Transverse colon (tissue), 4 donors: ENCODE results near the gene KRT81. TPM values are rescaled to one million over a fixed set of nuclear protein-coding genes. Genes with fewer than 3 reads are reported as not detected.

ENCODE experiments used
- DNase-seq: peaks from one replicate; pipeline ENCODE4 v3.0.0-alpha.2; 2019
- H3K27ac ChIP-seq, 4 donors: fragments of 200-600 bp; sonication (generic); 2 replicates each; pipeline ENCODE4 v1.5.1; 2016 to 2018; ENCODE audit warnings: inconsistent platforms in 4 of 4
- H3K27me3 ChIP-seq: fragments of 200-600 bp; sonication (generic); 2 replicates; pipeline ENCODE4 v1.5.1; 2017; ENCODE audit warnings: inconsistent platforms
- H3K36me3 ChIP-seq, 4 donors: fragments of 200-600 bp; sonication (generic); 2 replicates each; pipeline ENCODE4 v1.5.1; 2017 to 2019; ENCODE audit warnings: inconsistent platforms in 4 of 4
- H3K4me1 ChIP-seq, 4 donors: fragments of 200-600 bp; sonication (generic); 2 replicates each; pipeline ENCODE4 v1.5.1; 2017 to 2020; ENCODE audit warnings: inconsistent platforms in 4 of 4
- H3K4me3 ChIP-seq, 4 donors: fragments of 200-600 bp; sonication (generic); 1 replicate in 1 of 4; 2 replicates in 3 of 4; pipeline versions ENCODE4 v1.5.1 to v1.6.1; 2017 to 2019; ENCODE audit warnings: inconsistent platforms in 4 of 4
- H3K9me3 ChIP-seq, 2 donors: fragments of 200-600 bp; sonication (generic); 2 replicates each; pipeline ENCODE4 v1.5.1; 2017 to 2019; ENCODE audit warnings: inconsistent platforms in 2 of 2
- EP300 ChIP-seq: sonication (generic); formaldehyde crosslinking; IDR thresholded peaks from one replicate; pipeline ENCODE4 v1.6.1; 2017; ENCODE audit warnings: antibody characterized with exemption, low read depth
- POLR2A ChIP-seq: fragments of 450-650 bp; IDR thresholded peaks from one replicate; pipeline ENCODE4 v1.6.1; 2016; ENCODE audit warnings: antibody characterized with exemption, mild to moderate bottlenecking, moderate library complexity
- POLR2AphosphoS5 ChIP-seq, 3 donors: sonication (generic); formaldehyde crosslinking; IDR thresholded peaks; one replicate each; pipeline ENCODE4 v1.6.1; 2016; ENCODE audit warnings: antibody characterized with exemption in 3 of 3
- WGBS, 2 donors: methylation state at CpG; one replicate each; pipeline ENCODE4 v1.1.5; 2018; ENCODE audit warnings: low coverage in 1 of 2; 5-methylcytosine and 5-hydroxymethylcytosine counted together
- in situ Hi-C, 4 donors: fragments of 200-750 bp; cut with MboI; loops; one replicate each; pipeline versions ENCODE4 v1.15.0 to v1.15.1; 2017; ENCODE audit warnings: low sequenced_read_pairs in 3 of 4, low pct_ligation_motif_present in 1 of 4, low pct_unique_long_range_greater_than_20kb in 1 of 4
- intact Hi-C: fragments of 100-400 bp; cut with DNase I; formaldehyde crosslinking; loops from one replicate; pipeline ENCODE4 v1.15.1; 2023; ENCODE audit warnings: low total_unique reads
- total RNA-seq, 4 donors: library from RNA; depleted of rRNA; stranded (reverse); fragments of >200 nt; gene quantifications; one replicate each; pipeline ENCODE4 v1.1.0, GENCODE V29; 2016
- TF ChIP-seq, protein P1 (sequence below), 5 experiments: fragments of 200-600 bp in 3 of 5; fragments of 450-650 bp in 2 of 5; sonication (generic) in 3 of 5; IDR thresholded peaks; 1 replicate in 2 of 5; 2 replicates in 3 of 5; pipeline ENCODE4 v1.5.1; 2016 to 2017; ENCODE audit warnings: antibody characterized with exemption in 5 of 5, inconsistent platforms in 3 of 5, mild to moderate bottlenecking in 2 of 5, moderate library complexity in 1 of 5

Gene KRT81
- total RNA-seq, 4 donors from 2014 or later: not detected

DNA sequence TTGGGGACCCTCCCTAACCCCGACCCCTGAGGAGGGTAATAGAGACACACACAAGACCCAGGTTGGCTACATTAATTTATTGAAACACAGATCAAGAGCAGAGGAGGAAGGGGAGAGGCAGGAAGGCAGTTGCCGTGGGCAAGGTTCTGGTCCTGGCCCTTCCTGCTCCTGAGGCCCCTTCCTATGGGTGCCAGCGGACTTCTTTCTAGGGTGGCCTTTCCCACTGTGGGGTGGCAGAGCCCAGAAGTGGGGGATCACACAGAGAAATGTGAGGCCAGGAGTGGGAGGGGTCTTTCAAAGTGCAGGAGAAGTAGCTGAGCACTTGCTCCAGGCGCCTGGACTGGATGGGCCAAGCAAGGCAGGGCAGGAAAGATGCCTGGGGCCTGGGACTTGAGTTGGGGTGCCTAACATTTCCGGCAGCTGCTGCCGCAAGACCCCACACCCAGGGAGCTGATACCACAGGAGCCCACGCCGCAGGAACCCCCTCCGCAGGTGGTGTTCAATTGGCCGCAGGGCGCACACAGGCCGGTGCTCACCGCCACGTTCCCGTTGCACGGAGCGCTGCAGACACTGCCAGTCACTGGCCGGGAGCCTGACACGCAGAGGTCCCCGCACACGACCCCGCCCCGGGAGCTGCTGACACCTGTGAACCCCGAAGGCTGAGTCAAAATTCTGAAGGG is 5.3 kb downstream of the KRT81 start:
- in situ Hi-C loops: no loop called here
- TF ChIP-seq POLR2AphosphoS5 (IDR thresholded peaks at IDR 0.05) (no peak), POLR2A (no peak), EP300 (no peak)
- TF ChIP-seq, protein P1, sequence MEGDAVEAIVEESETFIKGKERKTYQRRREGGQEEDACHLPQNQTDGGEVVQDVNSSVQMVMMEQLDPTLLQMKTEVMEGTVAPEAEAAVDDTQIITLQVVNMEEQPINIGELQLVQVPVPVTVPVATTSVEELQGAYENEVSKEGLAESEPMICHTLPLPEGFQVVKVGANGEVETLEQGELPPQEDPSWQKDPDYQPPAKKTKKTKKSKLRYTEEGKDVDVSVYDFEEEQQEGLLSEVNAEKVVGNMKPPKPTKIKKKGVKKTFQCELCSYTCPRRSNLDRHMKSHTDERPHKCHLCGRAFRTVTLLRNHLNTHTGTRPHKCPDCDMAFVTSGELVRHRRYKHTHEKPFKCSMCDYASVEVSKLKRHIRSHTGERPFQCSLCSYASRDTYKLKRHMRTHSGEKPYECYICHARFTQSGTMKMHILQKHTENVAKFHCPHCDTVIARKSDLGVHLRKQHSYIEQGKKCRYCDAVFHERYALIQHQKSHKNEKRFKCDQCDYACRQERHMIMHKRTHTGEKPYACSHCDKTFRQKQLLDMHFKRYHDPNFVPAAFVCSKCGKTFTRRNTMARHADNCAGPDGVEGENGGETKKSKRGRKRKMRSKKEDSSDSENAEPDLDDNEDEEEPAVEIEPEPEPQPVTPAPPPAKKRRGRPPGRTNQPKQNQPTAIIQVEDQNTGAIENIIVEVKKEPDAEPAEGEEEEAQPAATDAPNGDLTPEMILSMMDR (IDR thresholded peaks at IDR 0.05): no peak
- no peak overlapping the region for H3K27ac ChIP-seq
- 88% methylated on average over 22 of the region's 24 CpGs; no CpG with 5 or more reads in 1 of the 2 donors for WGBS, 2 donors
- no peaks in the 10 kb centered on the region for H3K27me3 ChIP-seq
- H3K4me3 ChIP-seq: no peak overlapping the region
- no peak for DNase-seq
- H3K9me3 ChIP-seq: no peaks in the 10 kb centered on the region
- intact Hi-C loops: no loop called here
- H3K4me1 ChIP-seq: peaks cover 0 to 5% (median 2%) of the 10 kb centered on the region in 4 donors
- H3K36me3 ChIP-seq: no peaks in the 10 kb centered on the region

DNA sequence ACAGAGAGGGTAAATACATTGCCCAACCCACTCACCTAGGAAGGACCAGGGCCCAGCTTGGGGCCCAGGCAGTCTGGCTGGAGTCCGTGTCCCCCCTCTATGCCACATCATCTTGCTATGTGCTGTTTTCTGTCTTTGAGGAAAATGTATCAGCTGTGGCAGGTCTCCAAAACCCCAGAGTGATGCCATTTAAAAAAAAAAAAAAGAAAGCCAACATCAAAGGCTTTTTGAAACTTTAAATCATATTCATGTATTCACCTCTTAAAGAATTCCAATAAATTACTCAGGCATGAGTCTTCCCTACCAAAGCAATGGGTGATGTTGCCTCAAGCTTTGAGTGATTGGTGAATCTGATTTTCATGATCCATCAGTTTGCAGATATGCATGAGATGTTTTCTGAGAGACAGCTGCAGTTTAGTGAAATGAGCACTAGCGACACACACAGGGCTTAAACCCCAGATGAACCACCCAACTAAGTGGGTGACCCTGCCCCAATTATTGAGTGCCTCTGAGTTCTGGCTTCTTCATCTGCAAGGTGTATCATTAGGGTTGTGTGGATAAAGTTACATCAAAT is 6.1 kb downstream of the KRT81 start:
- 80 to 93% methylated on average over 2 of the region's 2 CpGs for WGBS, 2 donors
- TF ChIP-seq POLR2AphosphoS5 (IDR thresholded peaks at IDR 0.05) (no peak), EP300 (no peak), POLR2A (no peak)
- TF ChIP-seq, protein P1 (IDR thresholded peaks at IDR 0.05): no peak
- in situ Hi-C loops: no loop called here
- Histone ChIP-seq H3K27me3 (no peaks in the 10 kb centered on the region), H3K4me1 (peaks cover 0 to 12% (median 2%) of the 10 kb centered on the region in 4 donors), H3K9me3 (no peaks in the 10 kb centered on the region), H3K27ac (no peak overlapping the region), H3K4me3 (no peak overlapping the region), H3K36me3 (no peaks in the 10 kb centered on the region)
- no peak for DNase-seq
- intact Hi-C loops: no loop called here

DNA sequence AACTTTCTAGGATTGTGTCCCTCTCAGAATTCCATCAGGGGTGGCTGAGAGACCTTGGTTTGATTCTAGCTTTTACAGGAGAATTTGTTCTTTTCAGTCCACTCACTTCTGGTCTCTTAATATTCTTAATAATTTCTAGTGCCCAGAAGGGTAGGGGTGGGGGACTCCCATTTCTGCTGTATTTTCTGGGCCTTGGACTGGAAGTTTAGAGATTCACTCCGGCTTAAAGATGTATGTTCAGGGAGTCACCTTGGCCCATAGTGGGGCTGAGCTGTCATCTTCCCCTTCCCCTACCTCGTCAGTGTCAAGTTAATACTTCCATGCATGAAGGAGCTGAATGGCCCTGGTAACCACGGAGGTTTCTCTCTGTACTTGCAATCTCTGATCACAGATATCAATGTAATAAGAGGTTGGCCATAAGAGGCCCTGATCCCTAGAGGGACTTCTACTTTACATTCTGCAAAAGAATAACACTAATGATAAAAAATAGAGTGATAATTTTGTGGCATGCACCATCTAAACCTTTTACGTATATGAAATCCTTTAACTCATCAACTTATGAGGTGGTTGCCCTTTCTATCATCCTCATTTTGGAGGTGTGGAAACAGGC is 6.7 kb downstream of the KRT81 start:
- 57 to 84% methylated on average over 1 to 4 of the region's 4 CpGs for WGBS, 2 donors
- Histone ChIP-seq H3K4me3 (no peak overlapping the region), H3K4me1 (peaks cover 0 to 18% (median 2%) of the 10 kb centered on the region in 4 donors), H3K27ac (no peak overlapping the region), H3K36me3 (no peaks in the 10 kb centered on the region), H3K9me3 (no peaks in the 10 kb centered on the region), H3K27me3 (no peaks in the 10 kb centered on the region)
- in situ Hi-C loops: no loop called here
- TF ChIP-seq EP300: no peak
- no peak for TF ChIP-seq POLR2AphosphoS5 (IDR thresholded peaks at IDR 0.05)
- TF ChIP-seq POLR2A: no peak
- TF ChIP-seq, protein P1 (IDR thresholded peaks at IDR 0.05): no peak
- no peak for DNase-seq
- intact Hi-C loops: no loop called here

DNA sequence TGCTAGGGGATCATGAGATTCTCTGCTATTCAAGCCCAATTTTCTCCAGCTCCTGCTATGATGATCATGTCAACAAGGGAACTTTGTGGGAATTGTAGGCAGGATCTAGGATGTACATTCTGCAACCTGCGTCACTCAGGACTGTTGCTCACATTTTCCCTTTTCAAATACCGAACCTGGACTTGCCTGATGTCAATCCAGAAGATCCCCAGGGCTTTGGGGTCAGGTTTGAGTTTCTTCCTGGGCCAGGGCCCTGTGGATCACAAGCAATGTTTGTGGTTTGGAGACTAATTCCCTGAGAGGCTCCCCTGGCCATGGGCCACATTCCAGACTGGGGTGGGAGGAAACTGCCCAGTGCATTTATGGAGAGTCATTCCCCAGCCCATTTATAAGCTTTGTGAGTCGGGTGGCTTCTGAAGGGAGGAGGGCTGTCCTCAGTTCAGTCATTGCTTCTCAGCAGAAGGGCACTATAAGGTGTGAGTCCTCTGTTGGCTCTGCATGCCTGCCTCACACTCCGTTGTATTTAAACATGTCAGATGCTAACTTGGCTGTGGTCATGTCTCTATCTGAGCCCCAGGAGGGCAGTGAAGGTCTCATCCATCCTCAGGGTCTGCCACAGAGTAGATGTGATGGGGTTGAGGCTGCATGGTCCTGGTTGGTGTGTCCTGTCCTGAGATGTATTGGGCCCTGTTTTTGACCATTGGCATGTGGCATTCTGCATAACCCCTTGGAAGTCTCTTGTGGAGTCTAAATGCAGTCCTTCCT is 10.4 kb downstream of the KRT81 start:
- peaks cover 5% of the 10 kb centered on the region for H3K27me3 ChIP-seq
- in situ Hi-C loops (no loop called here), intact Hi-C loops (no loop called here)
- H3K27ac ChIP-seq: peak overlapping the region; percentile 54 to 76 (median 68)
- 45% methylated on average over 4 of the region's 4 CpGs; no CpG with 5 or more reads in 1 of the 2 donors for WGBS, 2 donors
- H3K4me1 ChIP-seq: peaks cover 4 to 23% (median 11%) of the 10 kb centered on the region in 4 donors
- TF ChIP-seq POLR2AphosphoS5 (IDR thresholded peaks at IDR 0.05): no peak
- peak; percentile 9 for TF ChIP-seq EP300
- H3K4me3 ChIP-seq: no peak overlapping the region
- peak; percentile 39 for DNase-seq
- no peaks in the 10 kb centered on the region for H3K9me3 ChIP-seq
- no peaks in the 10 kb centered on the region for H3K36me3 ChIP-seq
